Neuronal stem cell (in vitro differentiated cells): ENCODE results near the gene SLC44A4.
A peak's percentile ranks its signal among the peaks of the same experiment; 100 is the strongest.

Experiments
- DNase-seq: peaks from one replicate; pipeline ENCODE4 v3.0.0-alpha.2; 2013; ENCODE audit warnings: low spot score
- H2AFZ ChIP-seq: one replicate; pipeline ENCODE4 v1.6.1; 2013; ENCODE audit warnings: mild to moderate bottlenecking, low read length, inconsistent platforms
- H2AK5ac ChIP-seq: 2 replicates; pipeline ENCODE4 v1.6.1; 2013; ENCODE audit warnings: low read depth, mild to moderate bottlenecking, inconsistent platforms, low read length, moderate library complexity, mixed read lengths
- H2BK120ac ChIP-seq: 2 replicates; pipeline ENCODE4 v1.6.1; 2013; ENCODE audit warnings: low read depth, mild to moderate bottlenecking, inconsistent platforms, low read length, moderate library complexity, mixed read lengths
- H2BK12ac ChIP-seq: one replicate; pipeline ENCODE4 v1.6.1; 2013; ENCODE audit warnings: low read length, inconsistent platforms
- H2BK15ac ChIP-seq: 2 replicates; pipeline ENCODE4 v1.6.1; 2013; ENCODE audit warnings: mild to moderate bottlenecking, low read length, inconsistent platforms, mixed read lengths
- H2BK5ac ChIP-seq: one replicate; pipeline ENCODE4 v1.6.1; 2013; ENCODE audit warnings: inconsistent platforms, mild to moderate bottlenecking, low read length, moderate library complexity
- H3K14ac ChIP-seq: one replicate; pipeline ENCODE4 v1.6.1; 2013; ENCODE audit warnings: low read length, inconsistent platforms
- H3K18ac ChIP-seq: 2 replicates; pipeline ENCODE4 v1.6.1; 2013; ENCODE audit warnings: low read length, inconsistent platforms
- H3K23ac ChIP-seq: 2 replicates; pipeline ENCODE4 v1.6.1; 2013; ENCODE audit warnings: low read depth, mild to moderate bottlenecking, mixed read lengths, low read length, inconsistent platforms; ENCODE audit not compliant: poor library complexity
- H3K27ac ChIP-seq: replicated peaks from 3 replicates; pipeline ENCODE4 v1.5.1; 2013; ENCODE audit warnings: low read length, inconsistent platforms
- H3K27me3 ChIP-seq, 3 experiments: 2 replicates each; pipeline ENCODE4 v1.6.1; 2013; ENCODE audit warnings: low read length in 3 of 3, mild to moderate bottlenecking in 2 of 3, inconsistent platforms in 1 of 3, low read depth in 1 of 3, mixed read lengths in 1 of 3, moderate library complexity in 1 of 3; ENCODE audit not compliant: control insufficient read depth in 3 of 3, insufficient read depth in 3 of 3
- H3K36me3 ChIP-seq, 2 donors: replicated peaks in 1 of 2; 2 replicates each; pipeline ENCODE4 v1.6.1; 2013; ENCODE audit warnings: low read length in 2 of 2; ENCODE audit not compliant: control insufficient read depth in 2 of 2, insufficient read depth in 2 of 2
- H3K4ac ChIP-seq: 2 replicates; pipeline ENCODE4 v1.6.1; 2013; ENCODE audit warnings: inconsistent platforms, mild to moderate bottlenecking, low read length, moderate library complexity
- H3K4me1 ChIP-seq, 2 donors: 1 replicate in 1 of 2; 2 replicates in 1 of 2; pipeline ENCODE4 v1.6.1; 2013; ENCODE audit warnings: low read length in 2 of 2, low read depth in 1 of 2; ENCODE audit not compliant: control insufficient read depth in 2 of 2, insufficient read depth in 1 of 2
- H3K4me2 ChIP-seq: one replicate; pipeline ENCODE4 v1.6.1; 2013; ENCODE audit warnings: mild to moderate bottlenecking, low read length, inconsistent platforms; ENCODE audit not compliant: insufficient read depth, poor library complexity, severe bottlenecking
- H3K4me3 ChIP-seq, 2 donors: 2 replicates each; pipeline ENCODE4 v1.5.1; 2013; ENCODE audit warnings: low read length in 2 of 2, mild to moderate bottlenecking in 2 of 2, inconsistent platforms in 1 of 2, moderate library complexity in 1 of 2
- H3K79me1 ChIP-seq: one replicate; pipeline ENCODE4 v1.6.1; 2013; ENCODE audit warnings: low read depth, mild to moderate bottlenecking, inconsistent platforms, low read length, moderate library complexity
- H3K9ac ChIP-seq: one replicate; pipeline ENCODE4 v1.6.1; 2013; ENCODE audit warnings: mild to moderate bottlenecking, low read depth, low read length, inconsistent platforms; ENCODE audit not compliant: poor library complexity
- H3K9me3 ChIP-seq, 2 donors: replicated peaks in 1 of 2; 2 replicates each; pipeline versions ENCODE3 to v1.6.1; 2013; ENCODE audit warnings: low read length in 2 of 2, mild to moderate bottlenecking in 2 of 2, inconsistent platforms in 1 of 2, low read depth in 1 of 2, mixed read lengths in 1 of 2, moderate library complexity in 1 of 2; ENCODE audit not compliant: control insufficient read depth in 2 of 2, insufficient read depth in 1 of 2
- H4K8ac ChIP-seq: one replicate; pipeline ENCODE4 v1.6.1; 2013; ENCODE audit warnings: low read depth, mild to moderate bottlenecking, inconsistent platforms, low read length, moderate library complexity
- H4K91ac ChIP-seq: one replicate; pipeline ENCODE4 v1.6.1; 2013; ENCODE audit warnings: low read length, low read depth, mild to moderate bottlenecking, inconsistent platforms; ENCODE audit not compliant: poor library complexity
- WGBS, 2 donors: extraction: QIAGEN DNeasy Blood & Tissue Kit; methylation state at CpG; one replicate each; pipeline ENCODE4 v1.1.7; 2013; ENCODE audit warnings: missing lambda C conversion rate in 2 of 2, mixed read lengths in 1 of 2; ENCODE audit not compliant: insufficient read length in 2 of 2, insufficient replicate concordance in 1 of 2; ENCODE audit errors: extremely low coverage in 2 of 2; 5-methylcytosine and 5-hydroxymethylcytosine counted together

SLC44A4 gene

GRCh38 chr6:31906122-31906521 is 27.3 kb upstream of the SLC44A4 start:
- Histone ChIP-seq H2BK120ac (no peak overlapping the region), H2AFZ (peak overlapping the region; percentile 79), H3K9me3 (no peaks in the 10 kb centered on the region), H3K4me1 (peaks cover 12% of the 10 kb centered on the region in 2 donors), H4K8ac (no peak overlapping the region), H3K4me2 (peak overlapping the region; percentile 41), H3K18ac (peak overlapping the region; percentile 33), H2BK15ac (no peak overlapping the region), H3K27me3 (peaks cover 0 to 3% (median 0%) of the 10 kb centered on the region in 3 experiments), H3K79me1 (no peaks in the 10 kb centered on the region), H2BK5ac (no peak overlapping the region), H3K27ac (peak overlapping the region; percentile 31), H3K4ac (no peak overlapping the region), H3K4me3 (no peak overlapping the region), H3K36me3 (peaks cover 0 to under 1% of the 10 kb centered on the region in 2 donors), H3K14ac (no peak overlapping the region), H2AK5ac (no peak overlapping the region), H3K23ac (no peak overlapping the region), H2BK12ac (no peak overlapping the region), H3K9ac (no peak overlapping the region), H4K91ac (no peak overlapping the region)
- DNase-seq = no peak
- WGBS, 2 donors = no CpG with 5 or more reads among the region's 4 CpGs

- no peak overlapping the region for H3K27ac ChIP-seq
- no peak overlapping the region for H2AFZ ChIP-seq
- H3K79me1 ChIP-seq = peaks cover 1% of the 10 kb centered on the region
- H3K4me3 ChIP-seq = no peak overlapping the region
- H4K91ac ChIP-seq = no peak overlapping the region
- H3K36me3 ChIP-seq = peaks cover 0 to 9% of the 10 kb centered on the region in 2 donors
- H4K8ac ChIP-seq = no peak overlapping the region
- H3K9me3 ChIP-seq = no peaks in the 10 kb centered on the region
- no peak overlapping the region for H2AK5ac ChIP-seq
- no peak overlapping the region for H2BK12ac ChIP-seq
- no peak overlapping the region for H2BK15ac ChIP-seq
- H3K4me1 ChIP-seq = peaks cover 16% of the 10 kb centered on the region in 2 donors
- no peak overlapping the region for H3K4me2 ChIP-seq
- H3K27me3 ChIP-seq = peaks cover 0 to 3% (median 0%) of the 10 kb centered on the region in 3 experiments
- no peak overlapping the region for H2BK120ac ChIP-seq
- no peak for DNase-seq
- H3K4ac ChIP-seq = no peak overlapping the region
- no peak overlapping the region for H3K23ac ChIP-seq
- no peak overlapping the region for H3K14ac ChIP-seq
- H3K18ac ChIP-seq = no peak overlapping the region
- WGBS, 2 donors = no CpG with 5 or more reads among the region's 1 CpG
- H3K9ac ChIP-seq = no peak overlapping the region
- H2BK5ac ChIP-seq = no peak overlapping the region
Measured at GRCh38 chr6:31905041-31905440, 26.2 kb upstream of the SLC44A4 start.

GRCh38 chr6:31903957-31904356 is 25.2 kb upstream of the SLC44A4 start:
- no peak overlapping the region for H2AFZ ChIP-seq
- H4K8ac ChIP-seq = no peak overlapping the region
- no peak overlapping the region for H3K4ac ChIP-seq
- no peak overlapping the region for H2BK5ac ChIP-seq
- peaks cover 19 to 20% of the 10 kb centered on the region in 2 donors for H3K4me1 ChIP-seq
- no peak overlapping the region for H3K4me3 ChIP-seq
- no peak overlapping the region for H2BK15ac ChIP-seq
- no peaks in the 10 kb centered on the region for H3K9me3 ChIP-seq
- H2AK5ac ChIP-seq = no peak overlapping the region
- H4K91ac ChIP-seq = no peak overlapping the region
- no peak overlapping the region for H3K18ac ChIP-seq
- H2BK12ac ChIP-seq = no peak overlapping the region
- WGBS, 2 donors = no CpG with 5 or more reads among the region's 3 CpGs
- H3K79me1 ChIP-seq = peaks cover 6% of the 10 kb centered on the region
- H2BK120ac ChIP-seq = no peak overlapping the region
- no peak overlapping the region for H3K9ac ChIP-seq
- H3K27ac ChIP-seq = no peak overlapping the region
- no peak overlapping the region for H3K4me2 ChIP-seq
- H3K14ac ChIP-seq = no peak overlapping the region
- no peak for DNase-seq
- H3K36me3 ChIP-seq = peaks cover 5 to 19% of the 10 kb centered on the region in 2 donors
- peaks cover 0 to 3% (median 0%) of the 10 kb centered on the region in 3 experiments for H3K27me3 ChIP-seq
- H3K23ac ChIP-seq = no peak overlapping the region

GRCh38 chr6:31901953-31902643 is 23.3 kb upstream of the SLC44A4 start, which contains the start of gene ZBTB12:
TSS of gene ZBTB12 (minus strand) at chr6:31902086. CDS start at chr6:31901305, 781 bp downstream.
- H3K14ac ChIP-seq = no peak within 1 kb of the TSS
- DNase-seq = peak; percentile 99
- peak within 1 kb of the TSS; percentile 69 for H2BK5ac ChIP-seq
- H2BK120ac ChIP-seq = no peak within 1 kb of the TSS
- H3K4me3 ChIP-seq = peak within 1 kb of the TSS; percentile 65 to 83
- H3K27ac ChIP-seq = peak within 1 kb of the TSS; percentile 74
- peaks cover 11% of the 10 kb centered on the region for H3K79me1 ChIP-seq
- H4K8ac ChIP-seq = no peak within 1 kb of the TSS
- no peak within 1 kb of the TSS for H3K4ac ChIP-seq
- H3K23ac ChIP-seq = peak within 1 kb of the TSS; percentile 94
- WGBS, 2 donors = no CpG with 5 or more reads among the region's 77 CpGs
- H3K18ac ChIP-seq = peak within 1 kb of the TSS; percentile 96
- H3K4me1 ChIP-seq = peaks cover 23 to 25% of the 10 kb centered on the region in 2 donors
- H3K4me2 ChIP-seq = peak within 1 kb of the TSS; percentile 93
- peaks cover 5 to 22% of the 10 kb centered on the region in 2 donors for H3K36me3 ChIP-seq
- peak within 1 kb of the TSS; percentile 77 for H2BK15ac ChIP-seq
- H2AK5ac ChIP-seq = peak within 1 kb of the TSS; percentile 87
- peaks cover 0 to 3% (median 0%) of the 10 kb centered on the region in 3 experiments for H3K27me3 ChIP-seq
- no peaks in the 10 kb centered on the region for H3K9me3 ChIP-seq
- peak within 1 kb of the TSS; percentile 57 for H4K91ac ChIP-seq
- peak within 1 kb of the TSS; percentile 4 for H2BK12ac ChIP-seq
- peak within 1 kb of the TSS; percentile 97 for H3K9ac ChIP-seq
- H2AFZ ChIP-seq = peak within 1 kb of the TSS; percentile 92
